ENCODE data around the gene IRF4. TPM values are rescaled to one million over a fixed set of nuclear protein-coding genes. Genes with fewer than 3 reads are reported as not detected.

IRF4 gene
- polyA plus RNA-seq, 3 donors = 0.26 to 0.55 (median 0.36) TPM

GRCh38 chr6:352896-353470 lies 38.6 kb upstream of the IRF4 start:
- DNase-seq = no peak

- no peak for DNase-seq
Observed at GRCh38 chr6:353642-354614, 37.6 kb upstream of the IRF4 start.

- DNase-seq = no peak
Observed at GRCh38 chr6:354631-355280, 36.8 kb upstream of the IRF4 start.

- DNase-seq = no peak
Observed at GRCh38 chr6:355373-356208, 36.0 kb upstream of the IRF4 start.

- DNase-seq = no peak
Observed at GRCh38 chr6:356828-357251, 34.7 kb upstream of the IRF4 start.

GRCh38 chr6:357261-357790 lies 34.2 kb upstream of the IRF4 start:
- DNase-seq = no peak

GRCh38 chr6:357791-358341 lies 33.7 kb upstream of the IRF4 start:
- DNase-seq = no peak

GRCh38 chr6:358432-358831 lies 33.1 kb upstream of the IRF4 start:
- no peak for DNase-seq

- DNase-seq = no peak
Observed at GRCh38 chr6:358847-359246, 32.7 kb upstream of the IRF4 start.

GRCh38 chr6:359261-360035 lies 32.1 kb upstream of the IRF4 start:
- DNase-seq = no peak

GRCh38 chr6:360349-360748 lies 31.2 kb upstream of the IRF4 start:
- DNase-seq = no peak

- no peak for DNase-seq
Observed at GRCh38 chr6:360764-361373, 30.7 kb upstream of the IRF4 start.

- no peak for DNase-seq
Observed at GRCh38 chr6:361411-362132, 30.0 kb upstream of the IRF4 start.

GRCh38 chr6:362231-362923 lies 29.2 kb upstream of the IRF4 start:
- DNase-seq = no peak

- DNase-seq = no peak
Observed at GRCh38 chr6:362924-363249, 28.7 kb upstream of the IRF4 start.

GRCh38 chr6:363291-363690 lies 28.3 kb upstream of the IRF4 start:
- DNase-seq = no peak

GRCh38 chr6:363909-364308 lies 27.6 kb upstream of the IRF4 start:
- DNase-seq = no peak

- DNase-seq = no peak
Observed at GRCh38 chr6:364609-365540, 26.7 kb upstream of the IRF4 start.
